GM23338 (cell line): ENCODE results near the gene GNAO1.

Experiments used
- CTCF ChIP-seq, 2 experiments: fragments of 200-600 bp in 1 of 2; sonication (generic) in 1 of 2; conservative IDR thresholded peaks; 2 replicates each; pipeline versions ENCODE4 v1.5.1 to v1.6.1; 2016 to 2017; ENCODE audit warnings: antibody characterized with exemption in 2 of 2, low read depth in 2 of 2, mild to moderate bottlenecking in 2 of 2, moderate library complexity in 1 of 2
- JUNB ChIP-seq: IDR thresholded peaks from one replicate; pipeline ENCODE4 v1.6.1; 2016; ENCODE audit warnings: antibody characterized with exemption; ENCODE audit not compliant: unreplicated experiment
- NANOG ChIP-seq: IDR thresholded peaks from 2 replicates; pipeline ENCODE4 v1.6.1; 2016; ENCODE audit warnings: antibody characterized with exemption, borderline replicate concordance
- STAT1 ChIP-seq: IDR thresholded peaks from one replicate; pipeline ENCODE4 v1.6.1; 2016; ENCODE audit warnings: antibody characterized with exemption; ENCODE audit not compliant: unreplicated experiment

GRCh38 chr16:56300242-56300623, 108.9 kb downstream of the GNAO1 start:
- no peak for TF ChIP-seq CTCF (conservative IDR thresholded peaks at IDR 0.05; ENCODE audit: low read depth in 2 of 2)
- no peak for TF ChIP-seq STAT1
- no peak for TF ChIP-seq NANOG
- no peak for TF ChIP-seq JUNB
